ENCODE data around the gene YTHDF1. TPM values are rescaled to one million over a fixed set of nuclear protein-coding genes. Genes with fewer than 3 reads are reported as not detected.

YTHDF1 gene
- polyA plus RNA-seq, 1 donor from 2014 or later, result 36.9 TPM

- Histone ChIP-seq H2AFZ (ENCODE audit: low read depth, low read length) (no peak overlapping the region), H3K4me3 (ENCODE audit: low read length) (no peak overlapping the region), H3K4me2 (ENCODE audit: low read length) (no peak overlapping the region), H3K27ac (ENCODE audit: low read length) (no peak overlapping the region), H3K79me2 (replicated peaks; ENCODE audit: insufficient read depth, low read length) (no peaks in the 10 kb centered on the region), H3K27me3 (ENCODE audit: insufficient read depth, low read depth, low read length) (no peaks in the 10 kb centered on the region), H4K20me1 (ENCODE audit: insufficient read depth) (no peaks in the 10 kb centered on the region), H3K36me3 (ENCODE audit: insufficient read depth, low read length) (no peaks in the 10 kb centered on the region), H3K9ac (ENCODE audit: low read length) (no peak overlapping the region), H3K9me3 (ENCODE audit: low read length) (no peaks in the 10 kb centered on the region), H3F3A (ENCODE audit: insufficient read depth, low read length, poor library complexity, severe bottlenecking) (no peaks in the 10 kb centered on the region), H3K9me2 (ENCODE audit: insufficient read depth, low read length) (no peaks in the 10 kb centered on the region)
- TF ChIP-seq RAD21 (conservative IDR thresholded peaks at IDR 0.05) (no peak), MXI1 (conservative IDR thresholded peaks at IDR 0.05; ENCODE audit: poor library complexity, severe bottlenecking) (no peak)
Observed at GRCh38 chr20:63155266-63156165, 60.4 kb downstream of the YTHDF1 start.

DNA sequence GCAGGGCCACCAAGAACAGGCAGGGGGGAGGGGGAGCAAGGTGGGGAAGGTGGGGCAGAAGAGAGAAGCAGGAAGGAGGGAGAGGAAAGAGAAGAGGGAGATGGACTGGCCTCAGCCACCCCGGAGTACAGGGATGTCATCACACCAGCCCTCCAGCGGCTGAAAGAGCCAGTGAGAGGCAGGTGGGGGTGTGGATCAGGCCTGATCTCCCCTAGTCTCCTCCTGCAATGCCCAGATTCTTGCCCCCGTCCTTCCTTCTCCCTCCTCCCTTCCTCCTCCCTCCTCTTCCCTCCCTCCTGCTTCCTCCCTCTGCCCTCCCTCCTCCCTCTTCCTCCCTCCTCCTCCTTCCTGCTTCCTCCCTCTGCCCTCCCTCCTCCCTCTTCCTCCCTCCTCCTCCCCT lies 61.5 kb downstream of the YTHDF1 start:
- Histone ChIP-seq H3K27ac (ENCODE audit: low read length) (no peak overlapping the region), H3K9me3 (ENCODE audit: low read length) (no peaks in the 10 kb centered on the region), H4K20me1 (ENCODE audit: insufficient read depth) (no peaks in the 10 kb centered on the region), H3K4me3 (ENCODE audit: low read length) (no peak overlapping the region), H3K36me3 (ENCODE audit: insufficient read depth, low read length) (no peaks in the 10 kb centered on the region), H3K79me2 (replicated peaks; ENCODE audit: insufficient read depth, low read length) (no peaks in the 10 kb centered on the region), H3K4me2 (ENCODE audit: low read length) (no peak overlapping the region), H3K9me2 (ENCODE audit: insufficient read depth, low read length) (no peaks in the 10 kb centered on the region), H3K27me3 (ENCODE audit: insufficient read depth, low read depth, low read length) (no peaks in the 10 kb centered on the region), H2AFZ (ENCODE audit: low read depth, low read length) (no peak overlapping the region), H3K9ac (ENCODE audit: low read length) (no peak overlapping the region), H3F3A (ENCODE audit: insufficient read depth, low read length, poor library complexity, severe bottlenecking) (no peaks in the 10 kb centered on the region)
- TF ChIP-seq EZH2 (IDR thresholded peaks at IDR 0.05; ENCODE audit: borderline replicate concordance, insufficient read depth, low read length, poor library complexity, severe bottlenecking) (no peak), MXI1 (conservative IDR thresholded peaks at IDR 0.05; ENCODE audit: poor library complexity, severe bottlenecking) (no peak), SMC3 (conservative IDR thresholded peaks at IDR 0.05; ENCODE audit: poor library complexity) (no peak)

- H3K27ac ChIP-seq (ENCODE audit: low read length), result no peak overlapping the region
- no peak overlapping the region for H2AFZ ChIP-seq (ENCODE audit: low read depth, low read length)
- no peaks in the 10 kb centered on the region for H3K36me3 ChIP-seq (ENCODE audit: insufficient read depth, low read length)
- TF ChIP-seq, protein P1, sequence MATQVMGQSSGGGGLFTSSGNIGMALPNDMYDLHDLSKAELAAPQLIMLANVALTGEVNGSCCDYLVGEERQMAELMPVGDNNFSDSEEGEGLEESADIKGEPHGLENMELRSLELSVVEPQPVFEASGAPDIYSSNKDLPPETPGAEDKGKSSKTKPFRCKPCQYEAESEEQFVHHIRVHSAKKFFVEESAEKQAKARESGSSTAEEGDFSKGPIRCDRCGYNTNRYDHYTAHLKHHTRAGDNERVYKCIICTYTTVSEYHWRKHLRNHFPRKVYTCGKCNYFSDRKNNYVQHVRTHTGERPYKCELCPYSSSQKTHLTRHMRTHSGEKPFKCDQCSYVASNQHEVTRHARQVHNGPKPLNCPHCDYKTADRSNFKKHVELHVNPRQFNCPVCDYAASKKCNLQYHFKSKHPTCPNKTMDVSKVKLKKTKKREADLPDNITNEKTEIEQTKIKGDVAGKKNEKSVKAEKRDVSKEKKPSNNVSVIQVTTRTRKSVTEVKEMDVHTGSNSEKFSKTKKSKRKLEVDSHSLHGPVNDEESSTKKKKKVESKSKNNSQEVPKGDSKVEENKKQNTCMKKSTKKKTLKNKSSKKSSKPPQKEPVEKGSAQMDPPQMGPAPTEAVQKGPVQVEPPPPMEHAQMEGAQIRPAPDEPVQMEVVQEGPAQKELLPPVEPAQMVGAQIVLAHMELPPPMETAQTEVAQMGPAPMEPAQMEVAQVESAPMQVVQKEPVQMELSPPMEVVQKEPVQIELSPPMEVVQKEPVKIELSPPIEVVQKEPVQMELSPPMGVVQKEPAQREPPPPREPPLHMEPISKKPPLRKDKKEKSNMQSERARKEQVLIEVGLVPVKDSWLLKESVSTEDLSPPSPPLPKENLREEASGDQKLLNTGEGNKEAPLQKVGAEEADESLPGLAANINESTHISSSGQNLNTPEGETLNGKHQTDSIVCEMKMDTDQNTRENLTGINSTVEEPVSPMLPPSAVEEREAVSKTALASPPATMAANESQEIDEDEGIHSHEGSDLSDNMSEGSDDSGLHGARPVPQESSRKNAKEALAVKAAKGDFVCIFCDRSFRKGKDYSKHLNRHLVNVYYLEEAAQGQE (IDR thresholded peaks at IDR 0.05; ENCODE audit: borderline replicate concordance), result no peak
- TF ChIP-seq EZH2 (IDR thresholded peaks at IDR 0.05; ENCODE audit: borderline replicate concordance, insufficient read depth, low read length, poor library complexity, severe bottlenecking) (no peak), SMC3 (conservative IDR thresholded peaks at IDR 0.05; ENCODE audit: poor library complexity) (no peak)
- no peaks in the 10 kb centered on the region for H3K27me3 ChIP-seq (ENCODE audit: insufficient read depth, low read depth, low read length)
- no peak overlapping the region for H3K9ac ChIP-seq (ENCODE audit: low read length)
- no peaks in the 10 kb centered on the region for H3K79me2 ChIP-seq (replicated peaks; ENCODE audit: insufficient read depth, low read length)
- peaks cover under 1% of the 10 kb centered on the region for H3K9me3 ChIP-seq (ENCODE audit: low read length)
- no peak overlapping the region for H3K4me2 ChIP-seq (ENCODE audit: low read length)
- no peak overlapping the region for H3K4me3 ChIP-seq (ENCODE audit: low read length)
- no peaks in the 10 kb centered on the region for H3K9me2 ChIP-seq (ENCODE audit: insufficient read depth, low read length)
- no peaks in the 10 kb centered on the region for H4K20me1 ChIP-seq (ENCODE audit: insufficient read depth)
- no peaks in the 10 kb centered on the region for H3F3A ChIP-seq (ENCODE audit: insufficient read depth, low read length, poor library complexity, severe bottlenecking)
Observed at GRCh38 chr20:63153254-63154221, 62.4 kb downstream of the YTHDF1 start.

All from neural cell (in vitro differentiated cells).